Tibial artery (tissue), 4 donors: Measurements from ENCODE around the gene FOXA3.

Experiments
- DNase-seq, 2 donors: peaks; one replicate each; pipeline ENCODE4 v3.0.0-alpha.2; 2019
- H3K27ac ChIP-seq, 2 donors: fragments of 200-600 bp; sonication (generic) in 1 of 2; 1 replicate in 1 of 2; 2 replicates in 1 of 2; pipeline ENCODE4 v1.5.1; 2018 to 2019; ENCODE audit warnings: mild to moderate bottlenecking in 1 of 2
- H3K27me3 ChIP-seq, 2 donors: fragments of 200-600 bp; sonication (generic) in 1 of 2; one replicate each; pipeline versions ENCODE4 v1.5.1 to v1.6.0; 2016 to 2019
- H3K36me3 ChIP-seq, 3 donors: fragments of 200-600 bp; sonication (generic) in 2 of 3; one replicate each; pipeline ENCODE4 v1.5.1; 2016 to 2019; ENCODE audit warnings: mild to moderate bottlenecking in 2 of 3
- H3K4me1 ChIP-seq, 4 donors: fragments of 200-600 bp; sonication (generic) in 2 of 4; 1 replicate in 3 of 4; 2 replicates in 1 of 4; pipeline ENCODE4 v1.5.1; 2016 to 2019
- H3K4me3 ChIP-seq, 2 donors: fragments of 200-600 bp; sonication (generic) in 1 of 2; 1 replicate in 1 of 2; 2 replicates in 1 of 2; pipeline ENCODE4 v1.5.1; 2018 to 2019; ENCODE audit warnings: mild to moderate bottlenecking in 2 of 2
- H3K9me3 ChIP-seq, 3 donors: fragments of 200-600 bp; sonication (generic) in 1 of 3; one replicate each; pipeline ENCODE4 v1.5.1; 2016 to 2019
- intact Hi-C: fragments of 100-400 bp; cut with DNase I; formaldehyde crosslinking; loops from one replicate; pipeline ENCODE4 v1.15.0; 2023; ENCODE audit warnings: low total_unique reads
- TF ChIP-seq, protein P1 (sequence below), 2 experiments: fragments of 200-600 bp in 1 of 2; fragments of 450-650 bp in 1 of 2; IDR thresholded peaks; one replicate each; pipeline ENCODE4 v1.5.1; 2017 to 2019; ENCODE audit warnings: antibody characterized with exemption in 2 of 2, mild to moderate bottlenecking in 1 of 2, moderate library complexity in 1 of 2

The FOXA3 gene

GRCh38 chr19:45876411-45877197 is 12.5 kb downstream of the FOXA3 start:
- intact Hi-C loops = no loop called here
- Histone ChIP-seq H3K9me3 (no peaks in the 10 kb centered on the region), H3K27ac (peak overlapping the region; percentile 41 to 58), H3K27me3 (no peaks in the 10 kb centered on the region), H3K4me1 (peaks cover 0 to 23% (median 9%) of the 10 kb centered on the region in 4 donors), H3K4me3 (peak overlapping the region; percentile 10 to 47), H3K36me3 (no peaks in the 10 kb centered on the region)
- peak in 1 of 2 donors; percentile 25 for DNase-seq
- TF ChIP-seq, protein P1, sequence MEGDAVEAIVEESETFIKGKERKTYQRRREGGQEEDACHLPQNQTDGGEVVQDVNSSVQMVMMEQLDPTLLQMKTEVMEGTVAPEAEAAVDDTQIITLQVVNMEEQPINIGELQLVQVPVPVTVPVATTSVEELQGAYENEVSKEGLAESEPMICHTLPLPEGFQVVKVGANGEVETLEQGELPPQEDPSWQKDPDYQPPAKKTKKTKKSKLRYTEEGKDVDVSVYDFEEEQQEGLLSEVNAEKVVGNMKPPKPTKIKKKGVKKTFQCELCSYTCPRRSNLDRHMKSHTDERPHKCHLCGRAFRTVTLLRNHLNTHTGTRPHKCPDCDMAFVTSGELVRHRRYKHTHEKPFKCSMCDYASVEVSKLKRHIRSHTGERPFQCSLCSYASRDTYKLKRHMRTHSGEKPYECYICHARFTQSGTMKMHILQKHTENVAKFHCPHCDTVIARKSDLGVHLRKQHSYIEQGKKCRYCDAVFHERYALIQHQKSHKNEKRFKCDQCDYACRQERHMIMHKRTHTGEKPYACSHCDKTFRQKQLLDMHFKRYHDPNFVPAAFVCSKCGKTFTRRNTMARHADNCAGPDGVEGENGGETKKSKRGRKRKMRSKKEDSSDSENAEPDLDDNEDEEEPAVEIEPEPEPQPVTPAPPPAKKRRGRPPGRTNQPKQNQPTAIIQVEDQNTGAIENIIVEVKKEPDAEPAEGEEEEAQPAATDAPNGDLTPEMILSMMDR (IDR thresholded peaks at IDR 0.05) = no peak

GRCh38 chr19:45878043-45878794 is 14.1 kb downstream of the FOXA3 start:
- no peak overlapping the region for H3K4me3 ChIP-seq
- no peaks in the 10 kb centered on the region for H3K9me3 ChIP-seq
- no peak for DNase-seq
- H3K4me1 ChIP-seq = peaks cover 0 to 39% (median 20%) of the 10 kb centered on the region in 4 donors
- no peak overlapping the region for H3K27ac ChIP-seq
- intact Hi-C loops = no loop called here
- H3K36me3 ChIP-seq = no peaks in the 10 kb centered on the region
- TF ChIP-seq, protein P1 (IDR thresholded peaks at IDR 0.05) = no peak
- H3K27me3 ChIP-seq = no peaks in the 10 kb centered on the region

DNA sequence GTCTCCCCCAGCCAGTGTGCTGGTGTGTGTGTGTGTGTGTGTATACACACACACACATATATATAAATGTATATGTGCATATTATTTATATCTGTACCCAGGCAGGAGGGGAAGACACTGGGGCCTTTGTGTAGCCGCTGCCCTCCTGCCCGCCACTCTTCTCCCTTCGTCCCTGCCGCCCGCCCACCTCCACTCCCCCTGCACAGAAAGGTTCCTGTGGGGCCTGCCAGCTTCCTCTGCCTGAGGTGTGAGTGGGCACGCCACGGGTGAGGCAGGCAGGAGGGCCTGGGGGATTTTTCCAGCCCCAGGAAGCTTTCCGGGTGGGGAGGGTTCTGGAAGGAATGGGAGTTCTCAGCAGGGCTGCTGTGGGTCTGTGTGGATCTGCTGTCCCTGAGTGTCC is 14.9 kb downstream of the FOXA3 start:
- Histone ChIP-seq H3K27ac (no peak overlapping the region), H3K4me1 (peaks cover 0 to 48% (median 28%) of the 10 kb centered on the region in 4 donors), H3K36me3 (peaks cover under 1 to 5% (median 3%) of the 10 kb centered on the region in 3 donors), H3K4me3 (no peak overlapping the region), H3K27me3 (no peaks in the 10 kb centered on the region), H3K9me3 (no peaks in the 10 kb centered on the region)
- no peak for DNase-seq
- TF ChIP-seq, protein P1 (IDR thresholded peaks at IDR 0.05) = no peak
- intact Hi-C loops = no loop called here

DNA sequence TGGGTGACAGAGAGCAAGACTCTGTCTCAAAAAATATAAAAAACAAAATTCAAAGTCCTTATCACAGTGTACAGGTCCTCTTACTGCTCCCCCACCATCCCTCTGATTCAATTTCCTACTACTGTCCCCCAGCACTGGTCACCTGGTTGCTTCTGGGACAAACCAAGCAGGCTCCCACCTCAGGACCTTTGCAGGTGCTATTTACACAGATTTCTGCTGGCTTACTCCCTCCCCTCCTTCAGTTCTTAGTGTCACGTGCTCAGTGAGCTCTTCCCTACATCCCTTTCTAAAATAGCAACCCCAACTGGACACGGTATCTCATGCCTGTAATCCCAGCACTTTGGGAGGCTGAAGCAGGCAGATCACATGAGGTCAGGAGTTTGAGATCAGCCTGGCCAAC is 15.8 kb downstream of the FOXA3 start:
- H3K4me1 ChIP-seq = peaks cover 1 to 57% (median 37%) of the 10 kb centered on the region in 4 donors
- H3K4me3 ChIP-seq = no peak overlapping the region
- intact Hi-C loops = loop anchor here (2.0 to 10.0 kb wide), 3 partner anchors 41 to 135 kb away; partner anchors contain the start of gene RSPH6A
- no peak for DNase-seq
- no peak overlapping the region for H3K27ac ChIP-seq
- no peaks in the 10 kb centered on the region for H3K9me3 ChIP-seq
- H3K27me3 ChIP-seq = no peaks in the 10 kb centered on the region
- H3K36me3 ChIP-seq = peaks cover 5 to 14% (median 12%) of the 10 kb centered on the region in 3 donors
- TF ChIP-seq, protein P1 (IDR thresholded peaks at IDR 0.05) = no peak

DNA sequence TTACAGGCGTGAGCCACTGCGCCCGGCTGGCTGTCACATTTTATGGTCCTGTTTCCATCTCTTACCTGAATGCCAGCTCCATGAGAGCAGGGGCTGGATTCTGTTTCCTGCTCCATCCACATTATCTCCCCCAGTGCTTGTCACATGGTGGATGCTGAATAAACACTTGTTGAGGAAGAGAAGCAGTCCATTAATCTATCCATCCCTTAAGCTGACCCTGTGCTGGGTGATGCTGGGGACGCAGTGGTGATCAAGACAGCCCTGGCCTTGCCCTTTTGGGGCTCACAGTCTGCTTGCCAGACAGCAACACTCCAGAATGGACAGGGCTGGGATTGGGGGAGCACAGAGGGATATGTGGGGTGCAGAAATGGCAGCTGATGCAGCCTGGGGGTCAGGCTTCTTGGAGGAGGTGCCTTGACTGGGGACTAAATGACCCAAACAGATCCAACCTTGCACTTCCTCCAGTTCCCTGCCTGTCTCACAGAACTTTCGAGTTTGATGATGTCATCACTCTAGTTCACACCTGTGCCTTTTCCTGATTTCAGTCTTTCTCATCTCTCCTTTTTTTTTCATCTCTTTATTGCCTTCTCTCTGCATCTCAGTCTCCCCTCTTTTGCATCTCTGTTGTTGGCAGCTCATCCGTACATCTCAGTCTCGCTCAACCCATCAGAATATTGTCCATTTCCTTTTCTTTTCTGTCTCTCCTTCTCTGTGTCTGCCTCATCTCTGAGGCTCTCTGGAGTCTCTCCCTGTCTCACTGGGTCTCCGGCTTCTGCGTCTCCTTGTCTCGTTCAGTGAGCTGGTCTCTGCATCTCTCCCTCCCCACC is 17.2 kb downstream of the FOXA3 start:
- intact Hi-C loops = loop anchor here (2.0 to 10.0 kb wide), 3 partner anchors 40 to 134 kb away; partner anchors contain the start of gene RSPH6A
- Histone ChIP-seq H3K27ac (no peak overlapping the region), H3K36me3 (peaks cover 5 to 14% (median 13%) of the 10 kb centered on the region in 3 donors), H3K4me1 (peaks cover 3 to 61% (median 43%) of the 10 kb centered on the region in 4 donors), H3K9me3 (no peaks in the 10 kb centered on the region), H3K4me3 (no peak overlapping the region), H3K27me3 (no peaks in the 10 kb centered on the region)
- TF ChIP-seq, protein P1 (IDR thresholded peaks at IDR 0.05) = no peak
- no peak for DNase-seq
